GM21381 (cell line): ENCODE results near the gene ARID5B.
"Not testable (repeated sequence)": the region's sequence is repeated elsewhere in the genome, so short reads cannot be mapped to it uniquely, and the experiment has no call there.

ENCODE experiments used
- ATAC-seq: cut with Tn5 transposase; IDR thresholded peaks from one replicate; pipeline ENCODE4 v1.9.1; 2021; ENCODE audit warnings: mild to moderate bottlenecking, moderate library complexity; ENCODE audit not compliant: unreplicated experiment

The ARID5B gene

DNA sequence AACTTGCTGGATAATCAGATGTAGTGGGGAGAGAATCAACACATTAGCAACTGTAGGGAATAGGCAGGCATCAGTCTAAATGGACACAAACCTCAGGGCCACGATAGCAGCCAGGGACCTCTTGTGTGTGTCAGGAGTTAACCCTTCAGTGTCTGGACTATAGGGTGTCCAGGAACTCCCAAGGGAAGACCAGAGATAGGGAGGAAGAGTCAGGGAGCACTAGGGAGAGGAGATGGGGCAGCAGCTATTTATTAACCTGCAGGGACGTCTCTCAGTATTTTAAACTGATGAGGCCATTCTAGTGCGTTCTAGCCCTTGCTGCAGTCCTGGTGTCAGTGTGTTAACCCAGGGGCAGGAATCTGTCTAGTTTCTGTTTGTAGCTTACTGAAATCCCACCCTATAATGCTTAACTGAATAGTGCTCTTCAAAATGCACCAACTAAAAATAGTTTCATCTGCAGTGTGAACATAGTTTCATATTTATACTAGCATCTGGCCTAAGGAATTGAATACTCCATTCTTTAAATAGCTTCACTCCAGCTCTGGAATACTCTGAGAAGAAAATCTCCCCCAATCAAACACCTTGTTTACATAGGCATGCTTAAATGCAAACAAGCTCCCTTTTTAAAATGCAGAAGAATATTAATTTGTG lies 62.7 kb downstream of the ARID5B start:
- peak; percentile 29 for ATAC-seq

DNA sequence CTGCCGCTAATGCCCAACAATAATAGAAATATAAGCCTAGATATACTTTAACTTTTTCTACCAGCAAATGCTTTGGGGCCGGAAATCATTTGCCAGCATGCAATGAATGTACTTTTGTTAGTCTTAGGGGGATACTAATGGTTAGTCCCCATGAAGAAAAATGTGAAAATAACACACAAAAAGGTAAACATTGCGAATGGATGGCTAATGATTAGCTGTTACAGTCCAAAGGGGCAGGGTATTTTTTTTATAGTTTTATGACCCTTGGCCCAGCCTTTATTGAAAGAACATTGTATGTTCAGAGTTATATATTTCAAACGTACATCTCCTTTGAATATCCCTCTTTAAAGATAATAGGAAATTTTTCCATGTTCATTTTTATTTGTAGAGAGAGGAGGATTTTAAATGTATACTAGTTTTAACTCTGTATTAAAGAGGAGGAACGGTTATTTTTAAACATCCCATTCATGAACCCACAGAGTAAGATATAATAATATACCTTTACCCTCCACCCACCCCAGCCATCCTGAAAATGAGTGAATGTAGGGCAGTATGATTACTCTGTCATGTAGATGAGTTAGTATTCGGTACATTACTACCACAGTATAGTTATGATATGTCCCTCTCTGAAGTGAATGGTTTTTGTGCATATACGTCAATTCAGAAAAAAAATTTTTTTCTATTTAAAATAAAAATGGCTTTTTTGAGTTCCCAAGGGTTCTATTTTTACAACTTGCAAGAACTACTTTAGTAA lies 63.6 kb downstream of the ARID5B start:
- no peak for ATAC-seq

DNA sequence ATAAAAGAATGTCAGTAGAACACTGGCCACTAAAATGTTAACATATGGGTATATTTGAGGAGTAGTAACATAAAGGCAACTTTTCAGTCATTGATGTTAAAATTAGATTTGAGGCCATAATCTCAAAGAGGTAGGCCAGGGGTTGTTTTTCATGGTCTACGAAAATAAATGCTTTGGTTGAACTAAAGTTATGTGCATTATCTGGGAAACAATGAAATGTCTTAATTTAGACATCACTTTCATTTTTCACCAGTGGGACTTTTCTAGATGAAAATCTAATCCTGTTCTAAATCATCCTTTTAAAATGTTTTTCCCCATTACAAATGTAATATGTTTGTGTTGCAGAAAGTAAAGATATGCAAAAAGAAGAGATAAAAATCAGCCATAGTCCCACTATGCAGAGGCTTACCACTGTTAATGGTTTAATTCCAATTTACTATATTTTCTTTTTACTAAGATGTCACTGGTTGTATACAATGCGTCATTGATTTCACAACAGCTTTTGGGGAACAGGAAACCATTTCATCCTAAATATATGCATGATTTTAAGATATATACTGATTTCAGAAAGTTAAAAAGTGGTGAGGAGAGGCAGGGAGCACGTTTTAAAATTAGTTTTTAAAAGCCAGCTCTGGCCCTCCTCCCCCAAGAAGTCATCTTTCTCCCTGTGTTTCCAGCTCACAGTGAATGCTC lies 64.3 kb downstream of the ARID5B start:
- ATAC-seq: no peak

DNA sequence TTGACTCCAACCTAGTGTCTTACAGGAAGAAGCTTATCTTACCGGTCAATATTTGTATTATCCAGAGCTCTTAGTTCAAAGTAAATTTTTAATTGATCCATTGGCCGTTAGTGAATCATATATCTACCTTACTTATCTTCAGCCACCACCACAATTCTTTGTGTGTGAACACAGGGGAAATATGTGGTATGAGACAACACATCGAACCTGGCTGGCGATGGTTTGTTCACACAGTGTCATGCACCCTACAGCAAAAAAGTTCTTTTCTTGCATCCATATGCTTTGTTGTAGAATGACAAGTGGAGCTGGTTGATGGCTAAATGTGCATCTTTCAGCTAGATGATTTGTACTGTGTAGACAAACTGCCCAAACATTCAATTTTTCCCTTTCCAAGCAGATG lies 65.8 kb downstream of the ARID5B start:
- no peak for ATAC-seq

DNA sequence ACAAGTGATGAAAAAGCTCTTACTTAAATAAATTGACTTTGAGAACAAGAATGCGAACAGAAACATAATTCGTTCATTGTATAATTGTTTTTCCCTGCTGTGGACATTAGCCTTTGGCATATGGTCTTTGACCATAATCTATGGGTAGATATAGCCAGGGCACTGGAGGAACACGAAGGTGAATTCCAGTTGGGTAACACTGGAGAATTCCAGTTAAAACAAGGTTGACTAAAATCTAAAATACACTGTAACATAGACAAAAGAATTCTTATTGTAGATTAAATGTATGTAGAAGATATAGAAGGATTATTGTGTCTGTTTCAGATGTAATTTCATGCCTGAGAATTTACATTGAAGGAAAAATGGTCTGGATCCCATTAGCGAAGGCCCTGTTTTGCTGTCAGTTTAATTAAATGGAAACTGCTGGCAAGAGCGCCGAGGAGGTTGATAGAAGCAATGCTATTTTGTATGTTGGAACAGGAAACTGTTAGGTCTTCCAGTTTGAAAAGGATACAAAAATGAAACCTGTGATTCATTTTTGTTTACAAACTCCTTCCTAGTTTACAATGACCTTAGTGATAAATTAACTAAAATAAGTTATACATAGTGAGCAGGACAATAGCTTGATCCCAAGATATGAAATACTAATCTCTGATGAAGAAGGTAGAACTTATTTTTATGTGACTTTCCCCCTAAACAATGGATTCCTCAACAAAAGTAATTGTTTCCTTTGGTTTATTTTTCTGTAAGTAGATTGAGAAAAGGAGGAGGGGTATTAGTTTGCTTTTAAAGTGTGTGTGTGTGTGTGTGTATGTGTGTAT lies 68.9 kb downstream of the ARID5B start:
- ATAC-seq: no peak

DNA sequence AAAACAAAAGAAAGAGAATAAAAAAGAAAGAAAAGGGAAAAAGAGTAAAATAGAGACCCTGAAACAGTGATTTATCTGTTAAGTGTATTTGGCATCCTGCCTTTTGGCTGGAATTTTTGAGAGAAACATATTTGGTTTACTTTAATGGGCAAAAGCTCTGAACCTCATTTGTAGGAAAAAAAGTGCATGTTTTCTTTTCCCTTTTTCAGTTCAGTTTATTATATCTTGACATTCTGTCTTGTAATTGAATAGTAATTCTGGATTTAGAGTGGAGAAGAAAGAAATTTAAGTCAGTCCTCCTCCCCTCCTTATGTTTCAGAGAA lies 69.5 kb downstream of the ARID5B start:
- no peak for ATAC-seq

DNA sequence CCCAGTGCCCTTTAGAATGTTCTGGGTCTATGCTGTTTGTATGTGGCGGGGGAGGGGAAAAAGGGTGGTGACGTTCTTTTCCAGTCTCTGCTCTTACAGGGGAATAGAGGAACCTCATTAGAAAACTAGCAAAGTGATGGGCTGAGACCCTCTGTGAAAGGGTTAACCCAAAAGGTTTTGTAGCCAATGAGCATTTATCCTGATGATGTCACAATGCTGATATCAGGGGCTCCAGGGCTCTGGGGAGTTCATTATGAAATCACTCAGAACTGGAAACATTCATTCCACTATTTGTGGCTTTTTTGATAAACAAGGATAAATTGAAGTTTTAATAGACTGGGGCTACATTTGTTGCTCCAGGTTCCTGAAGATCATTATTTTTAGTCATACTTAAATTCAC lies 71.7 kb downstream of the ARID5B start:
- ATAC-seq: no peak

DNA sequence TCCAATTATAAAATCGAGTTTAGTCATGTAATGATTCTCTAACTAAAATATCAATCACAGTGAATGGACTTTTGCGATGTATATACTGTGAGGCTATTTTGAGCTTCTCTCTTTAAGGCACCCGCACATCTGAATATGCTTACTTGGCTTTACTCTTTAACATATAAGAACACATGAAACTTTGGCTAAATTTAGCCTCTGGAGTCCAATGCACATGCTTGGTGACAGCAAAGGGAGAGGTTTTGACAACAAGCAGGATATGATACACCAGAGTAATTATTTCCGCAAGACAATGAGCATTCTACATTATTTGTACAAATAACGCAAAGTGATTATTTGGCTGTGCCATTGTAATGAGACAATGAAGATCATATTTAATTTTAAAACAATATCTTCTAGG lies 72.4 kb downstream of the ARID5B start:
- no peak for ATAC-seq

DNA sequence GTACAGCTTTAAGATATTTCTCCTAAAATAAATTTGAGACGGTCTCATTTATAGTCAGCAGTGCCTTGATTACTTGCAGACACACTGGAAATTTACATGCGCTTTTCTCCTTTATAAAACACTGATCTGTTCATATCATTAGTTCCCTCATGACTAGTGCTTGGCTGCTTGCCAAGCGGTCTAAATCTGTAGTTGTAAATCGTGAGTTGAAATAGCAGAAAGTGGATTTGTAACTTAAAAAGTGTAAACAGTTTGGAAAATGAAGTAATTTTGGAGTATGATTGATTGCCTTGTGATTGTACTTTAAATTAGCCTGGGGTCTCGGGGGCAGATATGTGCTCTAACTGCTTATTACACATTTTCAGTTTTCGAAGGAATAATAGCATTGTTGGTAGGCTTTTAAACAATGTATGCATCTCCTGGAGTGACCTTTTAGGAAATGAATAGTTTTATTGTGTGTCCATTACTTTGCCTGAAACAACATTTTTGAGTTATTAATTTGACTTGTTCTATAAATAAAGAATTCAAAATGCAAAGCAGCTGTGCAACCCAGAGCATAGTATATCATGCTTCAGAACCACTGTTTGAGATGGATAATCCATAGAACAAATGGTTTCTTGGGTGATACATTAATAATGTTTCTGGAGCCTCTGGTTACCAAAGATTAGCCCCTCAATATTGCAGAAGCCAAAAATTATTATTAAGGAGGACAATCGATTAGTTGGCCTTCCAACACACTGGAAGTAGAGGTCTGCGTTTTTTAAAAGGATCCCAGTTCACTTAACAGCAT lies 73.3 kb downstream of the ARID5B start:
- ATAC-seq: peak; percentile 22

DNA sequence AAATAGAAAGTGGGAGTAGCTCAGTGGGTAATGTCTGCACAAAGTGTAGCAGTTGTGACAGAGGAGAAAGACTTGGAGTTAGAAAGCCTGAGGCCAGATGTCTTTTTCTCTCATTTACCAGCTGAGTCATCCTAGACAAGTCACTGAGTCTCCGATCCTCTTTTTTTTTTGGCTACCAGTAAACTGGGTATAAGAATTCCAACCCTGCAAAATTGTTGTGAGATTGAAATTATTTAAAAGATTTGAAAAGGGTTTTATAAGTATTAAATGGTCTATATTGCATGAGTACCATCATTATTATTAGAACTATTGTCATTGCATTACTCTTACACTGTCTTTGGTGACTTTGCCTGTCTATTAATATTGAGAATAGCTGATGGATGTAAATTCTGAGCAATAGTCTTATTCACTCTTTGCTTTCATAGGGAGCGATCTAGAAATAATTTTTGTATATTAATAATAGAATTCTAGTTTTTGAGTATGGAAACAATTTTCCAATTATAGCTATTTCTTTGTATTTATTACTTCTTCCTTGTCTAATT lies 74.0 kb downstream of the ARID5B start:
- peak; percentile 83 for ATAC-seq

DNA sequence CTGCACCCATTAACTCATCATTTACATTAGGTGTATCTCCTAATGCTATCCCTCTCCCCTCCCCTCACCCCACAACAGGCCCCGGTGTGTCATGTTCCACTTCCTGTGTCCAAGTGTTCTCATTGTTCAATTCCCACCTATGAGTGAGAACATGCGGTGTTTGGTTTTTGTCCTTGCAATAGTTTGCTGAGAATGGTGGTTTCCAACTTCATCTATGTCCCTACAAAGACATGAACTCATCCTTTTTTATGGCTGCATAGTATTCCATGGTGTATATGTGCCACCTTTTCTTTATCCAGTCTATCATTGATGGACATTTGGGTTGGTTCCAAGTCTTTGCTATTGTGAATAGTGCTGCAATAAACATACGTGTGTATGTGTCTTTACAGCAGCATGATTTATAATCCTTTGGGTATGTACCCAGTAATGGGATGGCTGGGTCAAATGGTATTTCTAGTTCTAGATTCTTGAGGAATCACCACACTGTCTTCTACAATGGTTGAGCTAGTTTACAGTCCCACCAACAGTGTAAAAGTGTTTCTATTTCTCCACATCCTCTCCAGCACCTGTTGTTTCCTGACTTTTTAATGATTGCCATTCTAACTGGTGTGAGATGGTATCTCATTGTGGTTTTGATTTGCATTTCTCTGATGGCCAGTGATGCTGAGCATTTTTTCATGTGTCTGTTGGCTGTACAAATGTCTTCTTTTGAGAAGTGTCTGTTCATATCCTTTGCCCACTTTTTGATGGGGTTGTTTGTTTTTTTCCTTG lies 75.6 kb downstream of the ARID5B start:
- not testable (repeated sequence) for ATAC-seq

DNA sequence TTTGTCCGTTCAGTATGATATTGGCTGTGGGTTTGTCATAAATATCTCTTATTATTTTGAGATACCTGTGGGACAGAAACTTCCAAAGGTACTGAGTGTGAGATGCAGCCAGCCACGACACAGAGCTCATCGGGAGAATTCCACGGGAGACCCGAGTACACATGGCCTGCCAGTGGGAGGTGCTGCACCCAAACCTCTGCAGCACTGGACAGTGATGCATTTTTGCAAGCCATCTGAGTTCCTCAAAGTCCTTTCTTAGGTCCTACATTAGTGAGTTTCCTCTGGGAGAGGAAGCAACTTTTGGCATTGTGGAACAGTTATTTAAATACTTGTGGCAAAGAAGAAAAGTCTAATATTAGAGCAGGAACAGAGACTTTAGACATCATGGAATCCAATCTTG lies 77.5 kb downstream of the ARID5B start:
- ATAC-seq: no peak

DNA sequence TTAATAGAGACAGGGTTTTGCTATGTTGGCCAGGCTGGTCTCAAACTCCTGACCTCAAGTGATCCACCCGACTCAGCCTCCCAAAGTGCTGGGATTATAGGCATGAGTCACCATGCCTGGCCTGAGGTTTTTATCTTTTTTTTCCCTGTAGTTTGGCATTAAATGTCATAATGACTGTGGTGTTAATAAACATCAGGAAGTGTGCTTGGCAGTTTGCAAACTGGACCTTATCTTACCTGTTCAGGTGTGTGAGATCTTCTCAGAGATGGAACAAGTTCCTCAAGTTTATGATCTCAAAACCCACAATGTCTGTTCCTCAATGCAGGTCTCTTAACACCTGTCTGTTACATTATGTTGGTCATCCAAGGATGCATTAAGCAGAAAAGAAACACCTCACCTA lies 80.0 kb downstream of the ARID5B start:
- no peak for ATAC-seq

DNA sequence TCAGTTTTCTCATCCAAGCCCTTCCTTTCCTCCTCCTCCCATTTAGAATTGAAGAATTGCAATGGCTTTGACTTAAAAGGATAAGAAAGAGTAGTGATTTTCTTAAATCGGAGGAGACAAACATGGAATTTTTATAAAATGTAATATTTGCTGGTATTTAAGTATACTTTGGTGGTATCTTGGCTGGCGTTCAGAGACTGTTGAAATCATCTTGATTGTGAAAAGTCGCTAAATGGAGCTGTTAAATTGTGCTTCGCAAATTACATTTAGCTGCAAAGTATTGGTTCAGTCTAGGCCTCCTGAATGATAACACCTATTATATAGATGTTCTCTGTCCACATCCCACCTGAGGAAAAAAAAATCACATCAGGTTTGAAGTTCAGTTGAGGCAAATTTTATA lies 81.8 kb downstream of the ARID5B start:
- ATAC-seq: no peak

DNA sequence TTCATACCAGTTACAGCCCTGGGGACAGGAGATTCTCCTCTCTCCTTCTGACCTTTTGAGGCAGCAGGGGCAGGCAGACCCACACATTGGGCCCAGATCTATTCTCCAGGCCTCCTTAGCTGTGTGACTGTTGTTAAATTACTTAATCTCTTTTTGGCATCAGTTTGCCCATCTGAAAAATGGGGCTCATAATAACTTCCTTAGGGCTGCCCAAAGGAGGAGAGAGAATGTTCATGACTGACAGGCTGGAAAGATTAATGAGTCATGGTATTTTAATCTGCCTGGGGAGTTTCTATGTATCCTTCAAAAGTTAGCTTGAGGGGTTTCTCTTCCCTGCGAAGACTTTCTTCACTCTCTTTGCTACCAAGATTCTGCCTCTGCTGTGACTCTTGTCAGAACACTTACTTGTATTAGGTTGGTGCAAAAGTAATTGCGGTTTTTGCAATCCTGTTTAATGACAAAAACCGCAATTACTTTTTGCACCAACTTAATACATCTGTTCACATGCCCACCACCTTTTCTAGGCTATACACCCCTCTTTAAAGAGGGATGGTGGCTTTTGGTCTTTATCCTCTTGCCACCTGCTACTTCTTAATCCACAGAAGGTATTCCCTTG lies 83.4 kb downstream of the ARID5B start:
- no peak for ATAC-seq

DNA sequence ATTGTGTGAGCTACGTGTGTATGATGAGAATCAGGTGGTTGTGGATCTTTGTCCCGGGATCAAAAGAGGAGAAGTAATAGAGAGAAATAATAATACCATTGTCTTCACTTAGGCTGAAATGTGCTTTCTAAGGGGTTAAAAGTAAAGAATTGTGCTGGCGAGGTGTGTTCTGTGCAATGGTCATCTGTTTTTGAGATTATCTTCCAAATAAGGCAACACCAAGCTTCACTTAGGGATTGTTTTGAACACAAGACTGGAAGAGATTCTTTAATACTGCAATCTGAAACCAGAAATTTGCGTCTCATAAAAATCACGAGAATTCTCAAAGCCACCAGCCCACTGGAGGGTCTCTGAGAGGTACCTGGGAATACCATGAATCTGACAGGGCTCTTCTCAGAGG lies 84.2 kb downstream of the ARID5B start:
- ATAC-seq: no peak

DNA sequence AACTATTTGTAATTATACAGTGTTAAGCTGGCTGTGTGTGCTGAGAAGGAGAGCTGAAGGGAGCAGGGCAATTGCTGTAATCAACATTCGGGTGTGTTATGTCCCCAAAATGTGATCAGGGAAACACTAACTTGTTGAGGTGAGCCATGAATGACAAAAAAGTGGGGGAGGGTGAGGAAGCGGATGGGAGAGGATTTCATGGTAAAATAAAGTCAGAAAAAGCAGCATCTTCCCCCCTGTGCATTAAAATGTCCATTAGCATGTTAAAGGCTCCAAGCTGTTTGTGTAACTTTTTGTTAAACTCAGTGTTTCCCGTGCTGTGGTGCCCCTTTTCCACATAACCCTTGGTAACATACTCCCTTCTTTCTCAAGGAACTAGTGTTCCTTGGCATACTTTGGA lies 84.9 kb downstream of the ARID5B start:
- ATAC-seq: no peak

DNA sequence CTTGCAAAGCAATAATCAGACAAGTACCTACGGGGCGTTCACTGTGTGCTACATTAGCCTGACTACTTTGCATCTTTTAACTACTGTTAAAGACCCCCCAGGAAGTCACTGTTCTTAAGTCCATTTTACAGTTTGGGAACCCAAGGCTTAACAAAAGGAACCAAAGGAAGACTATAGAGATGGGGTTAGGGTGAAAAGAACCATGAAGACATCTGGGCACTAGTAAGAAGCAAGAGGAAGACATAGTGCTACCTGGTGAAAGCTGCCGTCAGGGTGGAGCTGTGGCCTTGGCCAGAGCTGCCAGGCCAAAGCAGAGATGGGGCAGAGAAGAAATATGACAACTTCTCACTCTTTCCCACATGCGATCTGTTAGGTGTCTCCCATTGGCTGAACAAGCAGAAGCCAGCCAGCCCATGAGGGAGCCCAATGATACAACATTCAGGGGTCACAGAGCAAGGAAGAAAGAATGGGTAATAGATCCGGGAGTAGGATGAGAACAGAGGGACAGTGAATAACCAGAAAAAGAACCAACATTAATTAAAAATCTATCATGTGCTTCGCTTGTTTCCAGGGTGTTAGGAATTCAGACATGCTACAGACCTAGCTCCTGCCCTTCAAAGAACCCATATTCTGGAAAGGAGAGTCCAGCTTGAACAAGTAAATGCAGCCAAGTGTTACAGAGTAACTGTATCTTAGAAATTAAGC lies 85.4 kb downstream of the ARID5B start:
- ATAC-seq: no peak

DNA sequence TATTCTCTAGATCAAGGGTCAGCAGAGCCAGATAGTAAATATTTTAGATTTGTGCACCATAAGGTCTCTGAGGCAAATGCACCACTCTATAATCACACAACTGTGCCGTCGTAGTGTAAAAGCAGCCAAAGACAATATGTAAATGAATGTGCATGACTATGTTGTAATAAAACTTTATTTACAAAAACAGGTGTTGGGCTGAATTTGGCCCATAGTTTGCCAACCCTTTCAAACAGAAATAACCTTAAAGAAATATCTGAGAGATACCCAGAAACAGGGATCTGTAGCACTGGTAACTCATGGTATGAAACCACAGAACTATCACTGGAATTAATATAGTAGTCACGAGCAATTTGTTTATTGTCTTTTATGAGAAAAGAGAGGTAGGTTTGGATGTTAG lies 86.0 kb downstream of the ARID5B start:
- ATAC-seq: peak; percentile 17
